Measurements from ENCODE around the gene NTM.

DNA sequence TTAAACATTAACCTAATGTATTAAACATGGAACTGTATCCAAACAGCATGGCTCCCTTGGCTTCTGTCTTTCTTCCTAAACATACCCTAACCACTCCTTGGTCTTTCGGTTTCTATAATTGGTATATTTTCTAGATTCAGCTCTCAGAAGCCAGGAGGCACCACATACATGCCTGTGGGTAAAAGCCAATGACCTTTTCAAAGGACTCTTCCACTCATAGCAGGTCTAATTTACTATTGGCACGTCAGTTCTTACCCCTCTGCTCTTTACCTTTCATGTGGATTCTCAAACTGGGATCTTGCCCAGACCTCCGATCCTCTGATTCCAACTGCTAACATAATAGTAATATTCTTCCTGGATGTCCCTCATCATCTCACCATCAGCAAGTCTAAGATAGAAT, 835.1 kb downstream of the NTM start:
- TF ChIP-seq, protein P1, sequence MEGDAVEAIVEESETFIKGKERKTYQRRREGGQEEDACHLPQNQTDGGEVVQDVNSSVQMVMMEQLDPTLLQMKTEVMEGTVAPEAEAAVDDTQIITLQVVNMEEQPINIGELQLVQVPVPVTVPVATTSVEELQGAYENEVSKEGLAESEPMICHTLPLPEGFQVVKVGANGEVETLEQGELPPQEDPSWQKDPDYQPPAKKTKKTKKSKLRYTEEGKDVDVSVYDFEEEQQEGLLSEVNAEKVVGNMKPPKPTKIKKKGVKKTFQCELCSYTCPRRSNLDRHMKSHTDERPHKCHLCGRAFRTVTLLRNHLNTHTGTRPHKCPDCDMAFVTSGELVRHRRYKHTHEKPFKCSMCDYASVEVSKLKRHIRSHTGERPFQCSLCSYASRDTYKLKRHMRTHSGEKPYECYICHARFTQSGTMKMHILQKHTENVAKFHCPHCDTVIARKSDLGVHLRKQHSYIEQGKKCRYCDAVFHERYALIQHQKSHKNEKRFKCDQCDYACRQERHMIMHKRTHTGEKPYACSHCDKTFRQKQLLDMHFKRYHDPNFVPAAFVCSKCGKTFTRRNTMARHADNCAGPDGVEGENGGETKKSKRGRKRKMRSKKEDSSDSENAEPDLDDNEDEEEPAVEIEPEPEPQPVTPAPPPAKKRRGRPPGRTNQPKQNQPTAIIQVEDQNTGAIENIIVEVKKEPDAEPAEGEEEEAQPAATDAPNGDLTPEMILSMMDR (IDR thresholded peaks at IDR 0.05): no peak
- TF ChIP-seq POLR2AphosphoS5 (IDR thresholded peaks at IDR 0.05) (no peak), POLR2A (IDR thresholded peaks at IDR 0.05) (no peak)
